Hematopoietic multipotent progenitor cell treated with erythropoietin and hydrocortisone succinate and interleukin-3 and kit ligand, for 15 days (in vitro differentiated cells): Measurements from ENCODE around the gene OVOL3.
A peak's percentile ranks its signal among the peaks of the same experiment; 100 is the strongest.
"Not testable (repeated sequence)": the region's sequence is repeated elsewhere in the genome, so short reads cannot be mapped to it uniquely, and the experiment has no call there.

Experiments
- DNase-seq: peaks from one replicate; pipeline ENCODE4 v3.0.0-alpha.2; 2015; ENCODE audit warnings: low spot score

The OVOL3 gene

DNA sequence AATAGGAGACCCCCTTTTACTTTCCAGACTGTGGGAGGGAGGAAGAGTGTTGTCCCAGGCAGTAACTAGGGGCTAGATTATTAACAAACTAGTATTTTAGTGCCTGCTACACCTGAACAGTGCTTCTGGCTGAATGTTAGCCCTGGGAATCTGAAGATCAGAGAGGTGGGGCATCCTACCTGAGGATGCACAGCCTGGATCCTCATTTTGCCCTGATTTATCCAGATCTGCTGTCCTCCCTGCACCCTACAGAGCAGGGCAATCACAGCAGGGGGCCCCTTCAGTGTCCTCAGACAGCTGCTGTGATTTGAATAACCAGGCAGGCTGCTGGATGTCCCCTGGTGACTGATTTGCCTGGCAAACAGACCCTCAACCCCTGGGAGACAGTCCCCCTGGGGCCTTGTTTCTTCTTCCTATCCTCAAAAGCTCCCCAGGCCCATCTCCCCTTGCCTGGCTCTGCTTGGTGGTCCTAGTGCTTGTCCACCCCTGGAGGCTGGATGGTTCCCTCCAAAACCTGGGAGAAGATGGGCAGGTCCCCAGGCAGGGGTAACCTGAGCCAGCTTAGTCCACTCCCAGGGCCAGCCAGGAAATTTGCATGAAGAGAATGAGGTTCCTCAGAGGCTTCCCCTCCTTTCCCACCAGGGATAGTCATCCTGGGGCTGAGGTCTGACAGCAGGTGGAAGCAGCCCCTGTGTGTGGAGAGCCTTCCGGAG, at the start of gene OVOL3:
Gene OVOL3 (plus strand): TSS at position 657 of the 713 bp plus-strand sequence. CDS start 60 bp downstream, outside the sequence.
- DNase-seq, result no peak

DNA sequence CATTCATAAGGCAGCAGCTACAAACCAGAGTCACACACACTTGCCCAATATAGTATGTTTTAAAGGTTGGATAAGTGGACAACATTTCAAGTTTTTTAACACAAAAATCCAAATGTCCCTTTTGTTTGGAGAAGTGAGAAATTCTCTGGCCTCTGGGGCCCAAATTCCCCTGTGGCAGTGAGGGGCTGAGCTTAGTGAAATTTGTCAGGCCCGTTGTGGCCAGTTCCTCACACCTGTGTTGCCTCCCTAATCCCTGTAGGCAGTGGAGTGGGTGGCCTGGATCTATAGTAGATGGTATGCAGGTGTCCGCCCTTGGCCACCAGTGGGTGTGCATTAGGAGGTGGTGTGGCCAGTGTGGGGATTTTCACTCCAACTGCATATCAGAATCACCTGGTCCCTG, 49.6 kb upstream of the OVOL3 start:
- DNase-seq, result no peak

DNA sequence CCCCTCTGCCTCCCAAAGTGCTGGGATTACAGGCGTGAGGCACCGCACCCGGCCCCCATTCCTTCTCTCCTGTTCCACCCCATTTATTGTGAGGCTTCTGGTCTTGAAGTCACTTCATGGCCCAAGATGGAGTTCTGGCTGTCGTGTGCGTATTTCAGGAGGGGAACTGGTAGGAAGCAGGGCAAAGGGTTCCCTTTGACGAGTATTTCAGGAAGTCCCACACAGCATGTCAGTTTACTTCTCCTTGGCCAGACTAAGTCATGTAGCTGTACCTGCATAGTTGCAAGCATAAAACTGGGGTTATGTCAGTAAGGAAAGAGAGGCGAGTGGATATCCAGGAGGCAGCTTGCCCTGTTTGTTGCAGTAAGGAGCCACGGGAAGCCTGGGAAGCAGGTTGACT, 46.1 kb upstream of the OVOL3 start:
- no peak for DNase-seq

DNA sequence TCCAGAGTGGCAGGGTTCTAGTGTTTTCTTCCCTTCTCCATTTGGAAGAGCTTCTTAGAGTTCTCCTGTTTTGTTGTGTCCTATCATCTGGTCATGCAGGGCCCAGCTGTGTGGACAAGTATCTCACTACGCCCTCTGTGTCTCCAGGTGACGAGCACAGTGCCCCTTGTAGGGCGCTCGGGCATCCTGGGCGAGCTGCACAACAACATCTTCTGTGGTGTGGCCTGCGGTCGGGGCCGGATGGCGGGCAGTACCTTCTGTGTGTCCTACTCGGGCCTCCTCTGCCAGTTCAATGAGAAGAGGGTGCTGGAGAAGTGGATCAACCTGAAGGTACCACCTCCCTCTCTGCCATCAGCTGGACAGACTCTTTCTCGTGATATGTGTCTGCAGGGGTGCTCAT, 43.3 kb upstream of the OVOL3 start:
- no peak for DNase-seq

DNA sequence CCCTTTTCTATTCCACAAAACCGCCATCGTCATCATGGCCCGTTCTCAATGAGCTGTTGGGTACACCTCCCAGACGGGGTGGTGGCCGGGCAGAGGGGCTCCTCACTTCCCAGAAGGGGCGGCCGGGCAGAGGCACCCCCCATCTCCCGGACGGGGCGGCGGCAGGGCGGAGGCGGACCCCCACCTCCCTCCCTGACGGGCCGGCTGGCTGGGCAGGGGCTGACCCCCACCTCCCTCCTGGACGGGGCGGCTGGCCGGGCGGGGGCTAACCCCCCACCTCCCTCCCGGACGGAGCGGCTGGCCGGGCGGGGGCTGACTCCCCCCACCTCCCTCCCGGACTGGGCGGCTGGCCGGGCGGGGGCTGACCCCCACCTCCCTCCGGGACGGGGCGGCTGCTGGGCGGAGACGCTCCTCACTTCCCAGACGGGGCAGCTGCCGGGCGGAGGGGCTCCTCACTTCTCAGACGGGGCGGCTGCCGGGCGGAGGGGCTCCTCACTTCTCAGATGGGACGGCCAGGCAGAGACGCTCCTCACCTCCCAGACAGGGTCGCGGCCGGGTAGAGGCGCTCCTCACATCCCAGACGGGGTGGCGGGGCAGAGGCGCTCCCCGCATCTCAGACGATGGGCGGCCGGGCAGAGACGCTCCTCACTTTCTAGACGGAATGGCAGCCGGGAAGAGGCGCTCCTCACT, 42.0 kb upstream of the OVOL3 start:
- not testable (repeated sequence) for DNase-seq

DNA sequence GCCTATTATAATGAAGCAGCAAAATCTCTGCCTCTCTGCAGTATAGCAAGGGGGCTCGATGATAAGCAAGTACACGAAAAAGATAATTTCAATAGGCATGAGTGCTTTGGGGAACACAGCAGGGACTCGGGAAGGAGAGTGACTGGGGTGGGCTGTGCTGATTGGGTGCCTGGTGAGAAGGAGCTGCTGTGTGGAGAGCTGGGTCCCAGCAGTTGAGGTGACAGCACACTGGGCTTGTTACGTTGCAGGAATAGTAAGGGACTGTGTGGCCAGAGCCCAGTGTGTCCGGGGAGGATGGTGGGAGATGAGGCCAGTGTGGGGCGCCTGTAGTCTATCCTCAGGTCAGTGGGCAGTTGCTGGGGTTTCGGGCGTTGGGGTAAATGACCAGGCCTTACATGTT, 38.9 kb upstream of the OVOL3 start:
- DNase-seq, result no peak

DNA sequence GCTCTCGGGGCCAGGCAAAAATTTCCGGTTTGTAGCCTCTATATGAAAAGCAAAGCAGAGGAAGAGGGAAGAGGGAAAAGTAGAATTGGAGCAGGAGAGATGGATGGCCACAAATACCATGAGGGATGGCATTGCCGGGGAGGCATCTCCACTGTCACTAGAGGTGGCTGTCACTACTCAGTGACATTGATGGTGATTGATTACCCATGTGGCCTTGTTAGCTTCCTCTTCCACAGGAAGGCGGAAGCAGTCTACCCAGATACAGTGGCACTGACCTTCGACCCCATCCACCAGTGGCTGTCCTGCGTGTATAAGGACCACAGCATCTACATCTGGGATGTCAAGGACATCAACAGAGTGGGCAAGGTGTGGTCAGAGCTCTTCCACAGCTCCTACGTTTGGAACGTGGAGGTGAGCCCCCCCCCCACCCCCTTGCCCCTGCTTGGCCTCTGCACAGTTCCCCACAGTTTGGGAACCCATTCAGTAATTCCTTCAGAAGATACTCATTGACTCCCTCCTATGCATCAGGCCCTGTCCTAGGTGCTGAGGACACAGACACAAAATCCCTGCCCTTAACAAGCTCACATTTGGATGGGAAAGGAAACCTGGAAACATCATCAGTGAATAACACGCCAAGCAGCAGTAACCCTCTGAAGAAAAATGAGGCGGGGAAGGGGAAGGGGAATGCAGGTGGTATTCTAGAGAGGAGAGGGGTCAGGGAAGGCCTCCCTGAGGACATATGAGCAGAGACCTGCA, 37.6 kb upstream of the OVOL3 start:
- no peak for DNase-seq

DNA sequence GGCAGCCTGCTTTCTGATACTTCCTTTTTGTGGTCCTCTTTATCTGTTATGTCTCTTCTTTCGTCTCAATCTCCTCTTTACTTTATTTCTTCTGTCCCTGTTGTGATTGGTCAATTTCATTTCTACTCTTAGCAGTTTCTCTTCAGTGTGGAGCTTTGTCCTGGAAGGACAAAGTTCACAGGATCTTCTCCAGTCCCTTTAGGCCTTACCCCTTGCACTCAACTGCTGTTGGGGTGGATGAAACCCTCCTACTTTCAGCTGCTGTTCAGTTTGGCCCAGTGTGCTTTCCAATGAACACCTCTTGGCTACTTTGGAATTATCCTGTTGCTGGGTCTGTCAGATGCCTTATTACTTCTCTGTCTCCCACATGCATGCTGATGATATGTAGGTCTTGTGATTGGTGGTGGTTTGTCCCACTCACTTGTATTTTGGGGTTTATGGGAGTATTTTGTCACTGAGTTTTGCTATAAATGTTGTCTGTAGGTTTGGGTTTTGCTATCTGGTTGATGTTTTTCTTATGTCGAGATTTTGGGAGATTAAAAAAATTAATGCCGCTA, 31.5 kb upstream of the OVOL3 start:
- no peak for DNase-seq

DNA sequence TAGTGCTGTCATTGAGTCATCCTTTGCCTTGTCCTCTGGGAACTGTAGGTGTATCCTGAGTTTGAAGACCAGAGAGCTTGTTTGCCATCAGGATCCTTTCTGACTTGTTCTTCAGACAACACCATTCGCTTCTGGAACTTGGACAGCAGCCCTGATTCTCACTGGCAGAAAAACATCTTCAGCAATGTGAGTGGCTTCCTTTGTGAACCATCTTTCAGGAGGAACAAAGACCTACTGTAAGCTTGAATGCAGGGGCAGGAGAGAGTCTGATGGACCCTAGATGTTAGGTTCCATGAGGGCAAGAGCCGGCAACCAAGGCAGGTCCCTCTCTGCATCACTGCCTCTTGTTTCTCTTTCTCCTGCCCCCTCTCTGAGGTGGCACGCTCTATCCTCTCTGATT, 29.6 kb upstream of the OVOL3 start:
- no peak for DNase-seq

DNA sequence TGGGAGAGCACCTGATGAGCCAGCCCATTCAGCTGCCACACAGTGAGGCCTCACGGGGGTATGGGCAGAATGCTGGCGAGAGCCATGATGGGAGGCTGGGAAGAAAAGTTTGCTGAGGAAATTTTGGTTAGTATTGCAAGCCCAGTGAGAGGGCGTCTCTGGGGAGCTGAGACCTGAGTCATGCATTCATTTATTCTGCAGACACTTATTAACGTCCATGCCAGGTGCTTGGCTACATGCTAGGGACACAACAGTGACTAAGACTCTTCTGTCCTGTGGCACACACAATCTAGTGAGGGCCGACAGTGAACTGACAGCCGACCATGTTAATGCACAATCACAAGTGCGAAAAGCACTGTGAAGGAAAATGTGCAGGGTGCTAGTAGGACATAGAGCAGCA, 29.0 kb upstream of the OVOL3 start:
- DNase-seq, result no peak

DNA sequence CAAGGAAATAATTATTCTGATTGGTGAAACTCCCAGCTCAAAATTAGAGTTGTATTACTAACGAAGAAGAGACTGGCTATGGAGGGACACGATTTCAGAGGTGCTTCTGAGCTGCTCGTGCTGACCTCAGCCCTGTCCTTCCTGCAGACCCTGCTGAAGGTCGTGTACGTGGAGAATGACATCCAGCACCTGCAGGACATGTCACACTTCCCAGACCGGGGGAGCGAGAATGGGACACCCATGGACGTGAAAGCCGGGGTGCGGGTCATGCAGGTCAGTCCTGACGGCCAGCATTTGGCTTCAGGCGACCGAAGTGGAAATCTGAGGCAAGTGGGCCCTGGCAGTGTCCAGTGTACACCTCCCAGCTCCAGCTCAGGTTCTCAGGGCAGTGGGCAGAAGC, 28.0 kb upstream of the OVOL3 start:
- no peak for DNase-seq

DNA sequence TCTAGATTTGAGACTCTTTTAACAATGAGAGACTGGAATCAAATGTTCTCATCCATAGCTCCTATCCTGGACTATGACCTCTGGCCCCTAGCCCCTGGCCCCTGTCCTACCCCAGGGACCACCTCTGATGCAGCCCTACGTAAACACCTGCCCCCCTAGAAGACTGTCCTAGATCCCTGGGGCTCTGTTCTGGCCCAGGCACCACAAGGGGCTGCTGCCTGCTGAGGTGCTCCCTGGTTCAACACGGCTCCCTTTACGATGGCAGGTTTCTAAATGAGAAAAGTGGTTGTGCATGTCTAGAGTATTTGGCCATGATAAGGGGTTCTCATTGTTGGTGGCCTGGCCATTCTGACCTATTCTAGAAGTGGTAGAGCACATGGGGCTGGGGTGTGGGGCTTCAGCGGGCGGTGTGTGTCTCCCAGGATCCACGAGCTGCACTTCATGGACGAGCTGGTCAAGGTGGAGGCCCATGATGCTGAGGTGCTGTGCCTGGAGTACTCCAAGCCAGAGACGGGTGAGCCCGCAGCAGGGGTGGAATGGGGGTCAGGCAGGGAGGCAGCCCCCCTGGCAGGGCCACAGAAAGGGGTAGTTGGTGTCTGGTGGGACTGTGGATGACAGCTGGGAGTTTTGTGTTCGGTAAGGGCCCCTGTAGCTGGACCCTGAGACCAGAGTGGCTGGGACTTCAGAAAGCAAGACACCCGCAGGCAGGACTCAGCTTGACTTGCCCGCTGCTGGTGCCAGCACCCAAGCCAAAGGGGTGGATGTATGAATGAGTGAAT, 26.5 kb upstream of the OVOL3 start:
- no peak for DNase-seq

DNA sequence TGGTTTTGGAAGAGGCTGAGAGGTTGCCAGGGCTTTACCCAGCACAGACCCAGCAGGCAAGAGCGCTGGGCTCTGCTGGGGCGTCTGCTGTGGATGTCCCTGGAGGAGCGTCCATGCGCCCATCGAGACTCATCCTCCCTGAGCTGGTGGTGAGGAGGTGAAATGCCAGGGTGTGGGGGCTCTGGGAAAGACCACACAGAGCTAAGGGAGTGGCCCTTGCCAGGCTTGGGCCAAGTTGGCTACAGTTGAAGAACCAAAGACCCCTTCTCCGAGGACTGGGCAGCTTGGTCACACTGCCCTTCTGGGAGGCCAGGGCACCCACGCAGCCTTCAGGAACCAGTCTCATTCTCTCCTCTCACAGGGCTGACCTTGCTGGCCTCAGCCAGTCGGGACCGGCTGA, 24.6 kb upstream of the OVOL3 start:
- no peak for DNase-seq

DNA sequence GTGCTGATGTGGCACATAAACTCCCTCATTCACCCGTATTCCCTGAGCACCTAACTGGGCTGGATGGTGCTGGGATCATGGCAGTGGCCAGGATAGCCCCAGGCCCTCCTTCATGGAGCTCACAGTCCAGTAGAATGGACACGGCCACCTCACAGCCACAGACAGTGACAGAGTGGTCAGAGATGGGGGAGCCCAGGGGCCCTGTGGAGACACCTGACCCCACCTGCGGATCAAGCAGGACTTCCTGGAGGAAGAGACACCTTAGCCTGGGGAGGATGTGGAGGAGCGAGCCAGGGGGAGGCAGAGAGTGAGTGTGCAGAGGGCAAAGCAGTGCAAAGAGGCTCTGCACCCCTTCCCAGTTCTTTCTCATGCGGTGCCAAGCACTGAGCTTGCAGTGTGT, 21.1 kb upstream of the OVOL3 start:
- no peak for DNase-seq

DNA sequence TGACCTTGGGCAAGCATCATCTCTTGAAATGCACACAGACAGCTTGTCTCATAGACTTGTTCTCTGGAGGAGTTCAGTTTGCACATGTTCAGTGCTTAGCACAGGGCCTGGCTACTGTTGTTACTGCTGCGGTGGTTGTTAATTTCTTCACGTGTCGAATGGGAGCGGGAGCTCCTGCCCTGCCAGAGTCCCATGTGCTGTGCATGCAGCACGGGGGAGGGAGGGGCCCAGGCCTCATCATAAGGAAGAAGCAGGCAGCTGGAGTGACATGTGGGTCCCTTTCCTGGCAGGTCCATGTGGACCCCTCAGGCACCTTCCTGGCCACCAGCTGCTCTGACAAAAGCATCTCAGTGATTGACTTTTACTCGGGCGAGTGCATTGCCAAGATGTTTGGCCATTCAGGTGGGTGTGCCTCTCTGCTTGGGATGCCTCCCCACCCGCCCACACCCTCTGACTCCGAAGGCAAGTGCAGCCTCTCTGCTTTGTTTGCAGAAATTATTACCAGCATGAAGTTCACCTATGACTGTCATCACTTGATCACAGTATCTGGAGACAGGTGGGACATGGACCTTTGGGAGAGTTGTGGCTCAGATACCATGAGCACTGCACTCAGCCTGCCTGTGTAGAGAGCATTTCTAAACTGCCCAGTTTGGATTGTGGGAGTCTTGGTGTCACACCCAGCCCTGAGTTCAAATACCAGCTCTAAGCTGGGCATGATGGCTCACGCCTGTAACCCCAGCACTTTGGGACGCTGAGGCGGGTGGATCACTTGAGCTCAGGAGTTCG, 19.8 kb upstream of the OVOL3 start:
- DNase-seq, result no peak

DNA sequence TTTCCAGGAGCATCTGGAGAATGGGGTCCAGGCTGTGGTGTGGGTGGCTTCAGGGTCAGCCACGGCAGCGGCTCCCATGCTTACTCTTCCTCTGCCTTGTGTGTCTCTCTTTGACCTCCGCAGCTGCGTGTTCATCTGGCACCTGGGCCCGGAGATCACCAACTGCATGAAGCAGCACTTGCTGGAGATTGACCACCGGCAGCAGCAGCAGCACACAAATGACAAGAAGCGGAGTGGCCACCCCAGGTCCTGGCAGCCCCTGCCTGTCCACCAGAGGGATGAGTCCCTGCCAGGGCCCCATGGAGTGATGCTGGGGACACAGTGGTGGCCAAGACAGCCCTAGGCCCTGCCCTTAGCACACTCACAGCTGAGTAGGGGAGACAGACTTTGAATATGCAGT, 18.4 kb upstream of the OVOL3 start:
- no peak for DNase-seq

DNA sequence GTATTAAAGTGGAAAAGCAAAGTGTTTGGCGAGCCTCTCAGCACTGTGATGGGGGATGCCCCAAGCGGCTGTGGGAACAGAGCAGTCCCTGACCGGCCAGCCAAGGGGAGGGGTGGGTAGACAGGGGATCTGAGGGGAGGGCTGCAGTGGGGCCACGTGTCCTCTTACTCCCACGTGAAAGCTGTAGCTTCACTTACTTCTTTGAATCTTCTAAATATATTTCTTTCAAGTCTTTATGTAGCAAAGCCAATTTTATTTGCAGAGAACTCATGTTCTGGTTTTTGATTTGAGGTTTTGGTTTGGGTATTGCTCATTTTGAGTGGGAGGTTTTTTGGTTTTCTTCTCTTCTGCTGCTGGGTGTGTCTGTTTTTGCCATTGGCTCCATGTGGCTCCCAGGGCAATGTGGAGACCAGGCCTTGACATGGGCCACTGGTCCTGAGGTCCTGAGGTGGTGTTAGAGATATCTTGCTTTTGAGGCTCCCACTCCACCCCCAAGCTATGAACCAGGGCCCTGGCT, 17.7 kb upstream of the OVOL3 start:
- no peak for DNase-seq

DNA sequence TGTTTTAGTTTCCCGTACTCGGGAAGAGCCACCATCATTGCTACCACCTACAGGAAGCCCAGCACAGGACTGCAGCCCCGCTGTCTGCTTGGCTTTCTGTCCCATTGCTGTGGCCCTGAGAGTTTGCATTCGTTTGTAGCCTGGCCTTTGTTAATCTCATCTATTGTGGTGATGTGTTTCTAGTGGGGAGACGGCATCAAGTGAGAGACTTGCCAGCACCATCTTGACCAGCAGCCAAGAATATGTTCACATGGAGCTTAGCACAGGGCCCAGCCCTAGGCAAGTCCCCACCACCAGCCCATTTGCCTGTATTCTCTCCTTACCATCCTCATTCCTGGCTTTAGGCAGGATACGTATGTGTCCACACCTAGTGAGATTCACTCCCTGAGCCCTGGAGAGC, 17.3 kb upstream of the OVOL3 start:
- no peak for DNase-seq

DNA sequence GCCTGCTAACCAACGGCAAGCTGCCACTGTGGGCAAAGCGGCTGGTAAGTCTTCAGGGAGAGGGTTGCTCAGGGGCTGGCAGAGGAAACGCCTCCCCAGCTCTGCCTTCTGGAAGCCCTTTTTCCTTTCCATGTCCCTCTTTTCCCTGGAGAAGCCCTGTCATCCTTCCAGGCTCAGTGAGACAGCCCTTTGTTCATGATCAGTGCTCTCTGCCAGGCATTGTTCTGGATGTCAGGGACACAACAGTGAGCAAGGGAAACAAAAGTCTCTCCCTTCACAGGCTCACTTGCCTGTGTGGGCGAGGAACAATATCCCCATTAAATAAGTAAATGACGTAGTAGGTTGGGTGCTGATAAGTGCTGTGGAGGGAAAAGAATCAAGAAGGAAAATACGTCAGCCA, 13.9 kb upstream of the OVOL3 start:
- DNase-seq, result no peak

DNA sequence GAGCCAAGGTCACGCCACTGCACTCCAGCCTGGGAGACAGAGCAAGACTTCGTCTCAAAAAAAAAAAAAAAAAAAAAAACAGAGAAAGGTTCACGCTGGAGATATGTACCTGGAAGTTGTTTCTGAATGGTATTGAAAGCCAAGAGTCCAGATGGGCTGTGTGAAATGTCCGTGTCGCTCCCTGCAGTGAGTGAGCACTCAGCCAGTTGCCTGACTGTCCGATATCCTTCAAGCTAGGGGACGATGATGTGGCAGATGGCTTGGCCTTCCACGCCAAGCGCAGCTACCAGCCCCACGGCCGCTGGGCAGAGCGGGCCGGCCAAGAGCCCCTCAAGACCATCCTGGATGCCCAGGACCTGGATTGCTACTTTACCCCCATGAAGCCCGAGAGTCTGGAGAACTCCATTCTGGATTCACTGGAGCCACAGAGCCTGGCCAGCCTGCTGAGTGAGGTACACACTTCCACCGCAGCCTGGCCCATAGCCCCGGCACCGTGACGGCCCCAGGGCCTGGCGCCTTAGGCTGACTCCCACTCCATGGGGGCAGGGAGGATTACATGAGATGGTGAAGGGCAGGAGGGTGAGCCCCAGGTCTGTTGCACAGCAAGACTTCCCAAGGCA, 11.7 kb upstream of the OVOL3 start:
- no peak for DNase-seq

DNA sequence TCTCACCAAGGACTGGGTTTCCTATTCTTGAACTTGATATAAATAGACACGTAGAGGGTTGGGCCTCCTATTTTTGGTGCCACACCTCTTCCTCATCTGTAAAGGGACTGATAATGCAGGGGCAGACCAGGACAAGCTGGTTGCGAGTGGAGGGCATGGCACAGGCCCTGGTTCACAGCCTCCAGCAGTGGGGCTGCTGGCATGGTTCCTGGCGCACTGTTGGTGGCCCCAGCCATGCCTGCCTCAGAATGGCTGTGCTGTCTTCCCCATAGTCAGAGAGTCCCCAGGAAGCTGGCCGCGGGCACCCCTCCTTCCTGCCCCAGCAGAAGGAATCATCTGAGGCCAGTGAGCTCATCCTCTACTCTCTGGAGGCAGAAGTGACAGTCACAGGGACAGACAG, 10.5 kb upstream of the OVOL3 start:
- peak; percentile 81 for DNase-seq
